Kidney (tissue), 14 donors: Measurements from ENCODE around the gene MIGA1. TPM values are rescaled to one million over a fixed set of nuclear protein-coding genes. Genes with fewer than 3 reads are reported as not detected.

Experiments
- DNase-seq, 5 donors: peaks; one replicate each; pipeline ENCODE4 v3.0.0-alpha.2; 2013 to 2020
- FAIRE-seq: peaks from 2 replicates; lab custom pipeline; 2012; peaks lifted over from hg19 to GRCh38; lab: Jason Lieb, UNC
- H3K27ac ChIP-seq, 2 donors: one replicate each; pipeline ENCODE4 v1.7.0; 2013; ENCODE audit warnings: low read depth in 2 of 2, low read length in 2 of 2, inconsistent platforms in 1 of 2
- H3K27me3 ChIP-seq: one replicate; pipeline ENCODE4 v1.7.1; 2013; ENCODE audit warnings: low read length, inconsistent platforms; ENCODE audit not compliant: control insufficient read depth, insufficient read depth
- H3K36me3 ChIP-seq, 3 donors: one replicate each; pipeline versions ENCODE4 v1.7.0 to v1.7.1; 2013; ENCODE audit warnings: low read length in 3 of 3, control low read depth in 1 of 3, inconsistent platforms in 1 of 3; ENCODE audit not compliant: insufficient read depth in 3 of 3, control insufficient read depth in 2 of 3
- H3K4me1 ChIP-seq, 3 donors: one replicate each; pipeline versions ENCODE4 v1.7.0 to v1.7.1; 2013; ENCODE audit warnings: low read length in 3 of 3, inconsistent platforms in 1 of 3, low read depth in 1 of 3; ENCODE audit not compliant: control insufficient read depth in 2 of 3, insufficient read depth in 2 of 3
- H3K4me3 ChIP-seq, 3 donors: one replicate each; pipeline versions ENCODE4 v1.7.0 to v1.8.1; 2013; ENCODE audit warnings: low read length in 3 of 3, control low read depth in 1 of 3, inconsistent platforms in 1 of 3
- H3K9ac ChIP-seq, 3 donors: one replicate each; pipeline versions ENCODE4 v1.7.0 to v1.7.1; 2013; ENCODE audit warnings: low read length in 3 of 3, control low read depth in 1 of 3, inconsistent platforms in 1 of 3
- H3K9me3 ChIP-seq, 3 donors: one replicate each; pipeline versions ENCODE4 v1.7.0 to v1.7.1; 2013; ENCODE audit warnings: low read length in 3 of 3, control low read depth in 1 of 3, inconsistent platforms in 1 of 3; ENCODE audit not compliant: control insufficient read depth in 2 of 3, insufficient read depth in 1 of 3
- CTCF ChIP-seq: IDR thresholded peaks from 3 replicates; pipeline ENCODE4 v1.5.1; 2012; ENCODE audit warnings: mild to moderate bottlenecking, moderate library complexity, borderline replicate concordance; ENCODE audit not compliant: insufficient read depth; ENCODE audit errors: extremely low read depth
- intact Hi-C: fragments of 100-400 bp; cut with DNase I; formaldehyde crosslinking; loops from one replicate; pipeline ENCODE4 v1.11.1; 2022
- polyA plus RNA-seq: library from polyadenylated mRNA; stranded (reverse); fragments of 350-450 nt; fragmentation: Illumina TruSeq; extraction: RNeasy Lipid Tissue Mini Kit (QIAGEN cat#74804); gene quantifications from one replicate; pipeline ENCODE4 v1.2.3, GENCODE V29; 2014; ENCODE audit warnings: low read depth, low replicate concordance; ENCODE audit not compliant: insufficient read depth
- total RNA-seq: library from RNA; stranded (reverse); fragmentation: NEBNext Ultra II Directional; extraction: Animal tissue kit (Norgen Biotek cat#: 25700); gene quantifications from one replicate; pipeline ENCODE4 v1.2.1, GENCODE V29; 2021
- donor health status: control.
- donor health status: control.
- donor health status: control.
- donor health status: control.
- donor health status: control.
- donor health status: DM: yes; HTN: yes; CAD: no.
- donor health status: Normal renal cell carcinoma (clear cell type).

MIGA1 gene
- total and polyA plus RNA-seq, 2 donors from 2014 or later = 5.4 to 25.5 TPM

DNA sequence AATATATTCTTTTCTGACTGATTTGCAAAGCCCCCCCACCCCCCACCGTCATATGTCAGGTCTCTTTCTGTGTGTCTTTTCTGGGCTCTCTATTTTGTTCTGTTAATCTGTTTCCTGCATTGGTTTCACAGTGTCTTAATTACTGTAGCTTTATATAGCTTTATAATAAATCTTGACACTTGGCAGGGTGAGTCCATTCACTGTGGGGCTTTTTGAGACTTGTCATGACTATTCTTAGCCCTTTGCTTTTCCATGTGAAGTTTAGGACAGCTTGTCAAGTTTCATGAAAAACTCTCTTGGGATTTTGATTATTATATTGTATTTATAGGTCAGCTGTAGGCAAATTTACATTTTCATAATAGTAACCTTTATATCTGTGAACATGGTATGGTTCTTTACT lies 50.4 kb downstream of the MIGA1 start:
- intact Hi-C loops = no loop called here
- peaks cover 0 to 19% (median 9%) of the 10 kb centered on the region in 3 donors for H3K4me1 ChIP-seq
- DNase-seq = peak in 1 of 5 donors; percentile 3

GRCh38 chr1:77830946-77831345 lies 51.5 kb downstream of the MIGA1 start:
- TF ChIP-seq CTCF = no peak
- intact Hi-C loops = no loop called here
- no peak overlapping the region for H3K27ac ChIP-seq

More for the DNA sequence above, 50.4 kb downstream of the MIGA1 start:
- TF ChIP-seq CTCF = no peak
- FAIRE-seq = no peak
- no peak overlapping the region for H3K27ac ChIP-seq
- H3K9ac ChIP-seq = no peak overlapping the region
- no peak overlapping the region for H3K4me3 ChIP-seq
- no peaks in the 10 kb centered on the region for H3K9me3 ChIP-seq
- no peaks in the 10 kb centered on the region for H3K36me3 ChIP-seq
- H3K27me3 ChIP-seq = no peaks in the 10 kb centered on the region

GRCh38 chr1:77831566-77831965 lies 52.1 kb downstream of the MIGA1 start:
- Histone ChIP-seq H3K36me3 (no peaks in the 10 kb centered on the region), H3K9ac (no peak overlapping the region), H3K27me3 (no peaks in the 10 kb centered on the region), H3K27ac (no peak overlapping the region), H3K4me3 (no peak overlapping the region), H3K9me3 (no peaks in the 10 kb centered on the region), H3K4me1 (peaks cover 0 to 19% (median 9%) of the 10 kb centered on the region in 3 donors)
- FAIRE-seq (no peak), DNase-seq (peak in 1 of 5 donors; percentile 9)
- intact Hi-C loops = no loop called here
- TF ChIP-seq CTCF = no peak

More at GRCh38 chr1:77830946-77831345, 51.5 kb downstream of the MIGA1 start:
- H3K9me3 ChIP-seq = no peaks in the 10 kb centered on the region
- no peak overlapping the region for H3K4me3 ChIP-seq
- peaks cover 0 to 19% (median 9%) of the 10 kb centered on the region in 3 donors for H3K4me1 ChIP-seq
- DNase-seq (no peak), FAIRE-seq (no peak)
- H3K27me3 ChIP-seq = no peaks in the 10 kb centered on the region
- no peaks in the 10 kb centered on the region for H3K36me3 ChIP-seq
- no peak overlapping the region for H3K9ac ChIP-seq
